Subcutaneous adipose tissue (tissue), 4 donors: Measurements from ENCODE around the gene C9orf40. TPM values are rescaled to one million over a fixed set of nuclear protein-coding genes. Genes with fewer than 3 reads are reported as not detected.

Experiments
- CTCF ChIP-seq: fragments of 450-650 bp; IDR thresholded peaks from one replicate; pipeline ENCODE4 v1.5.1; 2016; ENCODE audit warnings: low read depth, mild to moderate bottlenecking, control low read depth, antibody characterized with exemption, moderate library complexity
- total RNA-seq, 4 donors: library from RNA; depleted of rRNA; stranded (reverse); fragments of >200 nt; gene quantifications; one replicate each; pipeline ENCODE4 v1.1.0, GENCODE V29; 2016

The C9orf40 gene
- total RNA-seq, 4 donors from 2014 or later: 2.8 to 5.5 (median 4.1) TPM

GRCh38 chr9:74953235-74953751, 581 bp upstream of the C9orf40 start:
- no peak for TF ChIP-seq CTCF

DNA sequence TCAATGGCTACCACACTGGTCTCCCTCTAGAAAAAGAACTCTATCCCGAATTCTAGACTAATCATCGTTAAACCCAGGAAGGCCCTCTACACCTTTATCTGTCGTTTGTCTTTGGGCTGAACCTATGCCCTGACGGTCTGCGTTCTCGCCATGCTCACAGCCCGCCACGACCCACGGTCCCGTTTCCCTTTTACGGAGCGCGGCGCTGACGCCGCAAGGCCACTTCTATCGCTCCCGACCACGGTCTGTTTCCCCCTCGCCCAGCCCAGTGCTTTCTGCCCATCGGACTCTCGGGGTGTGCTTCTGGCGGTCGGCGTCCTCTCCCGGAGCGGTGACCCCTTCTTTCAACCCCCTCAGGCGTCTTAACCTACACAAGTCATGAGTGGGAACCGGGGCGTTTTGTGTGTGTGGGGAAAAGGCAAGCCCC, 974 bp downstream of the C9orf40 start:
- TF ChIP-seq CTCF: no peak

- no peak for TF ChIP-seq CTCF
These were observed 1.5 kb downstream of the C9orf40 start for GRCh38 chr9:74951107-74951720.

GRCh38 chr9:74949859-74950855, 2.6 kb downstream of the C9orf40 start:
- no peak for TF ChIP-seq CTCF

- TF ChIP-seq CTCF: no peak
These were observed 3.8 kb downstream of the C9orf40 start for GRCh38 chr9:74948937-74949336.

- no peak for TF ChIP-seq CTCF
These were observed 6.0 kb downstream of the C9orf40 start for GRCh38 chr9:74946686-74947085.

- no peak for TF ChIP-seq CTCF
These were observed 9.9 kb downstream of the C9orf40 start for GRCh38 chr9:74942801-74943200.
